ENCODE results near the gene FHOD3.

GRCh38 chr18:36516258-36516657 is 218.7 kb downstream of the FHOD3 start:
- TF ChIP-seq CTCF (IDR thresholded peaks at IDR 0.05; ENCODE audit: control extremely low read depth in 1 of 3, insufficient read depth in 1 of 3, low read depth in 1 of 3, low read length in 3 of 3) (no peak), YY1 (IDR thresholded peaks at IDR 0.05; ENCODE audit: low read depth, low read length) (no peak), ATF2 (IDR thresholded peaks at IDR 0.05; ENCODE audit: low read length) (no peak), TCF12 (IDR thresholded peaks at IDR 0.05; ENCODE audit: low read depth, low read length) (no peak), RXRA (IDR thresholded peaks at IDR 0.05; ENCODE audit: insufficient read depth, low read depth, low read length) (no peak), EZH2 (IDR thresholded peaks at IDR 0.05; ENCODE audit: low read depth, low read length, severe bottlenecking) (no peak)
